Daoy (cell line): ENCODE data around the gene GRB10. TPM values are rescaled to one million over a fixed set of nuclear protein-coding genes. Genes with fewer than 3 reads are reported as not detected.

Source experiments
- DNase-seq: peaks from one replicate; pipeline ENCODE4 v3.0.0-alpha.2; 2015; ENCODE audit warnings: low read depth
- total RNA-seq: library from RNA; depleted of rRNA; stranded (reverse); fragments of >200 nt; shearing (Covaris generic); gene quantifications from 2 replicates; pipeline ENCODE4 v1.2.3, GENCODE V29; 2014

Gene GRB10
- total RNA-seq, 1 experiment from 2014 or later: 66.3 TPM

GRCh38 chr7:50803359-50804337 lies 21.0 kb upstream of the GRB10 start:
- peak; percentile 60 for DNase-seq

DNA sequence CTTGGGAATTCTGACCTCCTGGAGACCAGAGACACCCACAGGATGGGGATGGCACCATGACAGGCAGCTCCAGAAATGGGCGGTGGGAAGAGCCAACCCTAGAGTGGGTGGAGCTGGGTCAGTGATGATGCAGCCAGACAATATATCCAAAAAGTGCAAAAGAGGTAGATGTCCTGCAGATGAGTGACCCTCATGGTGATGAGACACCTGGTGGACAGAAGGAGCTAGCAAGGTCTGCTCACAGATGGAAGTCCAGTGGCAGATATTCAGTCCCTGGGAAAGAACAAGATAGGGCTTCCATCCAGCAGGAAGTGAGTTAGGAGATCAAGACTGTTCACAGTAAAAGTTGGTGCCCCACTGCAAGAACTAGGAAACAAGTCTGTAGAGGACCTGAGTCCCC lies 19.2 kb upstream of the GRB10 start:
- no peak for DNase-seq

DNA sequence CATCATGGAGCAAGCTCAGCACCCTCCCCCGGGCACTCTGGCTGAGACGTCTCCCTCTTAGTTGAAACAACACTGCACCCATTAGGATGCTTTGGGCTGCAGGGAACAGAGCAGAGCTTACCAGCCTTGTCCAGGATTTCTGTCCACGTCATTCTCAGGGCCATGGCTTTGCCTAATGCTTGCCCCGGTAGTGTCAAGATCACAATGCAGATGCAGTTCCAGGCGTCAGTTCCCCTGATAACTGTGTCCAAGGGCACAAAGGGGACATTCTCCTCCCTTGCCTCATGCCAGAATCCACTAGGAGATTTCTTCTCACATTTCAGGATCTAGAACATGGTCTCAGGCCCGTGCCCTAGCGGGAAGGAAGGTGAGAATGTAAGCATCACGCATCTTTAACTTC lies 17.2 kb upstream of the GRB10 start:
- DNase-seq: no peak

- no peak for DNase-seq
These were observed 15.4 kb upstream of the GRB10 start for GRCh38 chr7:50798126-50798525.

DNA sequence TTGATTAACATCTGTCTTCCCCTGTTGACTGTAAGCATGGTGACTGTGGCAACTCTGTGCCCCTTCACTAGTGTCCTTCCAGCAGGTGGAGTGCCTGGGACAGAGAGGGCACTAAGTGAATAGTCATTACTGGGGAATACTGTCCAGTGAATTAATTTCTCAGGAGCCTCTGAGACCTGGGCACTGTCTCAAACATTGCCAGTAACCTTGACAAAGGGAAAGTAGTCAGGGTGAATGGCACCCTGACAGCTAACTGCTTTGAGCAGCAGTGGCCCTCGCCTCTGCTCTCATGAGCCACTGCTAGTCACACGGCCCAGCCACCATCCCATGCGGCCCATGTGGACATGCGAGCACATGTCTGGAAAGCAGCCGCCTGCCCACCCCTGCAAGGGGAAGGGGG lies 13.1 kb upstream of the GRB10 start:
- DNase-seq: no peak

GRCh38 chr7:50795253-50795652 lies 12.6 kb upstream of the GRB10 start:
- DNase-seq: no peak

GRCh38 chr7:50793947-50794570 lies 11.4 kb upstream of the GRB10 start:
- DNase-seq: no peak

DNA sequence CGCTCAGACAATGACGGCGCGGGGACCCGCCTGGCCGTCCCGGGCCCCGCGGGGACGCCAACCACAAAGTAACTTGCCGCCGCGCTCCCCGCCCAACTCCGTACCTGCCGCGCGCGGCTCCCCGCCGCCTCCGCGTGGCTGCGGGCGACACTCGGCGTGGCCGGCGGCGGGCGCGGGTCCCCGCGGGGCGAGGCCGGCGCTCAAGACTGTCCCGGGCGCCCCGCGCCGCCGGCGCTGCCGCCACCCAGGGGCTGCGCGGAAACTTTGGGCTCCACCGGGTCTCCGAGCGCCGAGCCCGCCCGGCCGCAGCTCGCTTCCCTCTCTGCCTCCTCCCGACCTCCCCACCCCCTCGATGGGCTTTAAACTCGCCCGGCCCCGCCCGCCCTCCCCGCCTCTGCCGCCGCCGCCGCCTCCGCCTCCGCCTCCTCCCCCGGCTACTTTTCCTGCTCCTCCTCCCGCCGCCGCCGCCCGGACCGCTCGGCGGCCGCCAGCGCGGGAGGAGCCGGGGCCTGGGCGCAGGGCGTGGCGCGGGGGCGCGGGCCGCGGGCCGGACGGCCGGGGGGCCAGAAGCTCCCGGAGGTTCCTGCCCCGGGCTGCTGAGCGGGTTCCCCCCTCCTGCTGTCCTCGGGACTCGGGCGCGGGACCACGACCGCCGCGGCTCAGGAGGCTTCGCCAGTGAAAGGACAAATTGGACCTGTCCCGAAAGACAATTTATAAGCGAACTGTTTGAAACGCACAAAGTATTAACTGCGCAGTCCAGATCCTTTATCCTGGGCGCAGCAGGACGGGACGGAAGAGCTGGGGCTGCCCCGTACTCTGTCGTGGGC lies 10.6 kb upstream of the GRB10 start:
- peak; percentile 88 for DNase-seq

- peak; percentile 83 for DNase-seq
These were observed 9.8 kb upstream of the GRB10 start for GRCh38 chr7:50792342-50793119.

DNA sequence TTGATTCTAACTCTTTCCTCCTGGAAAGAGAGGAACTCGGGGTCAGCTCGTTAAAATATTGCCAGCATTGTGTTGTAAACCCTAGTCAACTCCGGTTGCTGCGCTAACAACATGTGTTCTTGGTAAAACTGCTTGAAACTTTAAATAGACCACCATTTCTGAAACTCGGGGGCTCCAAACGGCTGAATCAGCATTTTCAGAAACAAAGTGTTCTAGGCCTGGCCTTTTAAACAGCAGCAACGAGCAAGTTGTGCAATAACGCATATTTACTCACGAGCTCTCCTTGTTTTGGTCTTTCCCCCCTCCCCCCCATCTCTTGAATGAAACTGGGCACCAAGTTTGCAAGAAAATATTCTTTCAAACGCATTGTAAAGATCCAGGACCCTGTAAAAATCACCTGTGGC lies 9.2 kb upstream of the GRB10 start:
- no peak for DNase-seq

DNA sequence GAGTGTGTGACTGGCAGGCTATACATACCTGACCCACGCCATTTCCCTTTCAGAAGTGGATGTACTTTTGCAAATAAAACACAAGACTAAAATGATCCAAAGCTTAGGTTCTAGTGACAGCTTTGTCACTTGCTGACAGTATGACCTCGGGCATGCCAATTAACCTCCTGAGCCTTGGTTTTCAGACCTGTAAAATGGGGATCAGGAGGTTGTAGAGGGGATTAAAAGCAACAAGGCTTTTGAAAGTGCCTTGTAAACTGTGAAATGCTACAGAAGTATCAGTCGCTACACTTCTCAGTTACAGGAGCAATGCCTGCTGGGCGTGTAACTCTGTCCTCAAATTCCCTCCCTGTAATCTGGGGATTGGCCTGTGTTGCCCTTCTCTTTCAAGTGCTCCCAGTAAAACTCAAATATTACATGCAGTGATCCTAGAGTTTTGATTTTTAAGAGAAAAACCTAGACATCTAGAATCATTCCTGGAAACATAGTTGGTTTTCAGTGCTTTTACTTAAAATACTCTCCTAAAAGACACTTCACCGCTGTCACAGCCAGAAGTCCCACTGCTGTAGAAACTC lies 8.8 kb upstream of the GRB10 start:
- no peak for DNase-seq

GRCh38 chr7:50790381-50790780 lies 7.7 kb upstream of the GRB10 start:
- no peak for DNase-seq

GRCh38 chr7:50788382-50788781 lies 5.7 kb upstream of the GRB10 start:
- DNase-seq: no peak

GRCh38 chr7:50787825-50788224 lies 5.1 kb upstream of the GRB10 start:
- DNase-seq: no peak

DNA sequence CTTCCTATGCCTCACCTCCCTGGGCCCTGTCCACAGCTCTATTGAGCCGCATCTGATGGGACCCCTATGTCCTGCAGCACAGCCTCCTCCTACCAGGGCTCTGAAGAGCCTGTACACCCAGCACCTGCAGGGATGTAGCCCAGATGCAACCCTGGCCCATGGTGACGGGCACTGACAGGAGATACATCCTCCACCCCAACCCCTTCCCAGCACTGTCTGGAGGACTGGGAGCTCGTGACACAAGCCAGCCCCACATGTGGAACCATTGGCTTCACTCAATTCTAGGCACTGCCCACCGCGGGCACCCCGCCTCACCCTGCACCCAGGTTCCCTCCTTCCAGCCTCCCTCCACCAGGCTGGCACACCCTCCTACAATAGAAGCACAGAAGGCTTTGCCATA lies 2.6 kb upstream of the GRB10 start:
- DNase-seq: no peak

- DNase-seq: no peak
These were observed 1.3 kb upstream of the GRB10 start for GRCh38 chr7:50783801-50784507.

- no peak for DNase-seq
These were observed 607 bp upstream of the GRB10 start for GRCh38 chr7:50783303-50783702.

DNA sequence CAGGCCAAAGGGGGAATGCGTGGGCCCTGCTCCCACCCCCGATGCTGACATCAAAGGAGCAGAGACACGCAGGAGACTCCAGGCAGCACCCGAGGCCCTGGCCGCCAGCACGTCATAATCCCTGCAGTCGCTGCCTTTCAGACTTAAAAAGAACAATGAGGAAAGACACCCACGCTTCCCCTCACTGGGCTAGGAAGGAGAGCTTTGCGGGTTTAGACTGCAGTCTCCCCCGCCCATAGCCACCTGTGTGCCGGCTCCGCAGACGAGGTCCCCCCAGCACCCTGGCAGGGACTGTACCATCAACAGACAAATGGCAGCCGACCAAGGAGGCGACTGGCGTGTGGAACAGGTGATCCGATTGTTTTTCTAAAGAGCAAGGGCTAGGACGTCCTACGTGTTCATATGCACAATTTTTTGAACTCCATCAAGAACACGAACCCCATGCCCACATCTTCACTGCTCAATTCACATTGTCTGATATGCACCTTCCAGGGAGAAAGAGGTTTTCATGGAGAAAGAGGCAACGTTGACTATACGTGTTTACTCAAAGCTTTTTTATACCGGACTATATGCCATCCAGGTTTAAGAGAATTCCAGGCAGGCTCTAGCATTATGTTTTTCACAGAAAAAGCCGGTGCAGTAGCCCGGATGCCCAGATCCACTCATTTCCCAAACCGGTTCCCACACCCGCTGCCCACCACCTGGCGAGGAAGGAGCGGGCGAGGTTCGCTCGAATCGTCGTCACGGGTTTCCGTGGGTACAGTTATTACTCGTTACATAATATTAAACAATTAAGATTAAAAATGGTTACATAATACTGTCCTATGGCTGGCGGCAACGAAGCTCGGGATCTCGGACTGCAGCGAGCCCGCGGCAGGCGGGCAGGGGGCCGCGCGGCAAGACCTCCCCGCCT lies 1.1 kb downstream of the GRB10 start:
- DNase-seq: no peak

- DNase-seq: no peak
These were observed 2.3 kb downstream of the GRB10 start for GRCh38 chr7:50780436-50780835.
